HG02938 (cell line): Measurements from ENCODE around the gene EPHA2.

Experiments
- ATAC-seq: cut with Tn5 transposase; IDR thresholded peaks from one replicate; pipeline ENCODE4 v1.9.1; 2021; ENCODE audit warnings: mild to moderate bottlenecking, moderate library complexity; ENCODE audit not compliant: unreplicated experiment

Gene EPHA2

GRCh38 chr1:16184557-16185303 lies 28.9 kb upstream of the EPHA2 start:
- no peak for ATAC-seq

GRCh38 chr1:16183765-16184556 lies 28.1 kb upstream of the EPHA2 start:
- no peak for ATAC-seq

- ATAC-seq: no peak
Observed at GRCh38 chr1:16183179-16183578, 27.3 kb upstream of the EPHA2 start.

- no peak for ATAC-seq
Observed at GRCh38 chr1:16181887-16182719, 26.2 kb upstream of the EPHA2 start.

- ATAC-seq: no peak
Observed at GRCh38 chr1:16180291-16180824, 24.5 kb upstream of the EPHA2 start.

GRCh38 chr1:16178596-16179497 lies 23.0 kb upstream of the EPHA2 start:
- ATAC-seq: no peak

- ATAC-seq: no peak
Observed at GRCh38 chr1:16177306-16177705, 21.4 kb upstream of the EPHA2 start.

- ATAC-seq: no peak
Observed at GRCh38 chr1:16176653-16177052, 20.8 kb upstream of the EPHA2 start.

- no peak for ATAC-seq
Observed at GRCh38 chr1:16175610-16176553, 20.0 kb upstream of the EPHA2 start.

- ATAC-seq: no peak
Observed at GRCh38 chr1:16174886-16175598, 19.2 kb upstream of the EPHA2 start.

- ATAC-seq: no peak
Observed at GRCh38 chr1:16174261-16174868, 18.5 kb upstream of the EPHA2 start.

- ATAC-seq: no peak
Observed at GRCh38 chr1:16173447-16174260, 17.8 kb upstream of the EPHA2 start.

GRCh38 chr1:16172964-16173446 lies 17.1 kb upstream of the EPHA2 start:
- ATAC-seq: no peak

GRCh38 chr1:16172218-16172830 lies 16.5 kb upstream of the EPHA2 start:
- ATAC-seq: no peak

- no peak for ATAC-seq
Observed at GRCh38 chr1:16171314-16172151, 15.7 kb upstream of the EPHA2 start.

- no peak for ATAC-seq
Observed at GRCh38 chr1:16170283-16170673, 14.4 kb upstream of the EPHA2 start.
